GM12874 (cell line): Measurements from ENCODE around the gene TSPEAR.

ENCODE experiments used
- CTCF ChIP-seq: IDR thresholded peaks from 2 replicates; pipeline ENCODE4 v1.5.1; 2011; ENCODE audit warnings: low read depth, mild to moderate bottlenecking, control low read depth, low read length, moderate library complexity; ENCODE audit not compliant: insufficient read depth

TSPEAR gene

GRCh38 chr21:44626262-44626661, 85.1 kb downstream of the TSPEAR start:
- TF ChIP-seq CTCF = no peak

GRCh38 chr21:44625756-44626155, 85.6 kb downstream of the TSPEAR start:
- no peak for TF ChIP-seq CTCF

GRCh38 chr21:44623575-44623974, 87.8 kb downstream of the TSPEAR start:
- no peak for TF ChIP-seq CTCF

GRCh38 chr21:44619886-44620285, 91.5 kb downstream of the TSPEAR start:
- no peak for TF ChIP-seq CTCF

- no peak for TF ChIP-seq CTCF
These were observed 92.5 kb downstream of the TSPEAR start for GRCh38 chr21:44618909-44619308.

GRCh38 chr21:44618504-44618903, 92.9 kb downstream of the TSPEAR start:
- TF ChIP-seq CTCF = no peak

GRCh38 chr21:44617071-44617501, 94.3 kb downstream of the TSPEAR start:
- TF ChIP-seq CTCF = no peak

GRCh38 chr21:44616591-44616926, 94.8 kb downstream of the TSPEAR start:
- TF ChIP-seq CTCF = no peak
